Gastroesophageal sphincter (tissue), 3 donors: ENCODE measurements around the gene GOLGA6L7.

Source experiments
- EP300 ChIP-seq: sonication (generic); formaldehyde crosslinking; IDR thresholded peaks from one replicate; pipeline ENCODE4 v1.6.1; 2017; ENCODE audit warnings: antibody characterized with exemption, mild to moderate bottlenecking
- POLR2A ChIP-seq, 2 donors: fragments of 450-650 bp; IDR thresholded peaks; one replicate each; pipeline ENCODE4 v1.6.1; 2017; ENCODE audit warnings: antibody characterized with exemption in 2 of 2, mild to moderate bottlenecking in 2 of 2, moderate library complexity in 1 of 2
- TF ChIP-seq, protein P1 (sequence below), 4 experiments: fragments of 200-600 bp in 2 of 4; fragments of 450-650 bp in 2 of 4; sonication (generic) in 1 of 4; IDR thresholded peaks; one replicate each; pipeline ENCODE4 v1.5.1; 2017 to 2019; ENCODE audit warnings: antibody characterized with exemption in 4 of 4, mild to moderate bottlenecking in 2 of 4, moderate library complexity in 2 of 4

DNA sequence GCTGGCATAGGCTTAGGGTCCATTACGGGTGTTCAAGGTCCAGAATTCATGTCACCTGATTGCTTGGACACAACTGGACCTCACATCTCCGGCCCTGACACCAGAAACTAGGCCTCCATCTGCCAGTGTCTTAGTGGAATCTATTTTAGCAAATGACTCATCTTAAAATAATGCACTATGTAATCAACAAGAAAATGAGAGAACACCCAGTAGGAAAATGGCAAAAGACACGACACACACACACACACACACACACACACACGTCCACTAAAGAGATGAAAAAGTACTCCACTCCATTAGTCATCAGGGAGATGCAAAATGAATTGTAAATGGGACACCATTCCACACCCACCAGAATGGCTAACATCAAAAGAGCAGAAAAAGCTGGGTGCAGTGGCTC, 48.5 kb upstream of the GOLGA6L7 start:
- TF ChIP-seq, protein P1, sequence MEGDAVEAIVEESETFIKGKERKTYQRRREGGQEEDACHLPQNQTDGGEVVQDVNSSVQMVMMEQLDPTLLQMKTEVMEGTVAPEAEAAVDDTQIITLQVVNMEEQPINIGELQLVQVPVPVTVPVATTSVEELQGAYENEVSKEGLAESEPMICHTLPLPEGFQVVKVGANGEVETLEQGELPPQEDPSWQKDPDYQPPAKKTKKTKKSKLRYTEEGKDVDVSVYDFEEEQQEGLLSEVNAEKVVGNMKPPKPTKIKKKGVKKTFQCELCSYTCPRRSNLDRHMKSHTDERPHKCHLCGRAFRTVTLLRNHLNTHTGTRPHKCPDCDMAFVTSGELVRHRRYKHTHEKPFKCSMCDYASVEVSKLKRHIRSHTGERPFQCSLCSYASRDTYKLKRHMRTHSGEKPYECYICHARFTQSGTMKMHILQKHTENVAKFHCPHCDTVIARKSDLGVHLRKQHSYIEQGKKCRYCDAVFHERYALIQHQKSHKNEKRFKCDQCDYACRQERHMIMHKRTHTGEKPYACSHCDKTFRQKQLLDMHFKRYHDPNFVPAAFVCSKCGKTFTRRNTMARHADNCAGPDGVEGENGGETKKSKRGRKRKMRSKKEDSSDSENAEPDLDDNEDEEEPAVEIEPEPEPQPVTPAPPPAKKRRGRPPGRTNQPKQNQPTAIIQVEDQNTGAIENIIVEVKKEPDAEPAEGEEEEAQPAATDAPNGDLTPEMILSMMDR (IDR thresholded peaks at IDR 0.05): no peak
- TF ChIP-seq POLR2A (IDR thresholded peaks at IDR 0.05) (no peak), EP300 (no peak)
